Lung (tissue), 10 donors: Measurements from ENCODE around the gene RGPD8. TPM values are rescaled to one million over a fixed set of nuclear protein-coding genes. Genes with fewer than 3 reads are reported as not detected.
"Not testable (repeated sequence)": the region's sequence is repeated elsewhere in the genome, so short reads cannot be mapped to it uniquely, and the experiment has no call there.

ENCODE experiments used
- ATAC-seq: fragments of 200-7000 bp; cut with Tn5 transposase; one replicate; pipeline ENCODE4 v1.9.1; 2020; ENCODE audit warnings: moderate number of reproducible peaks; ENCODE audit not compliant: insufficient read depth, low FRiP score
- DNase-seq, 3 donors: peaks; one replicate each; pipeline ENCODE4 v3.0.0-alpha.2; 2013 to 2017
- H3K27ac ChIP-seq, 2 donors: one replicate each; pipeline ENCODE4 v1.5.1; 2013; ENCODE audit warnings: mild to moderate bottlenecking in 2 of 2, moderate library complexity in 2 of 2, control low read depth in 1 of 2, inconsistent platforms in 1 of 2, low read depth in 1 of 2, low read length in 1 of 2
- H3K27me3 ChIP-seq, 3 donors: one replicate each; pipeline ENCODE4 v1.5.1; 2013; ENCODE audit warnings: low read length in 2 of 3; ENCODE audit not compliant: control insufficient read depth in 3 of 3, insufficient read depth in 3 of 3
- H3K36me3 ChIP-seq, 4 donors: one replicate each; pipeline ENCODE4 v1.5.1; 2013; ENCODE audit warnings: low read length in 4 of 4, mild to moderate bottlenecking in 1 of 4, moderate library complexity in 1 of 4; ENCODE audit not compliant: control insufficient read depth in 4 of 4, insufficient read depth in 4 of 4
- H3K4me1 ChIP-seq, 5 donors: one replicate each; pipeline ENCODE4 v1.5.1; 2013; ENCODE audit warnings: low read length in 5 of 5, mild to moderate bottlenecking in 2 of 5, moderate library complexity in 1 of 5; ENCODE audit not compliant: control insufficient read depth in 5 of 5, insufficient read depth in 5 of 5
- H3K4me3 ChIP-seq: one replicate; pipeline ENCODE4 v1.5.1; 2013; ENCODE audit warnings: mild to moderate bottlenecking, control low read depth, moderate library complexity
- H3K9ac ChIP-seq, 2 donors: one replicate each; pipeline ENCODE4 v1.5.1; 2013; ENCODE audit warnings: low read length in 2 of 2, control low read depth in 1 of 2; ENCODE audit not compliant: insufficient read depth in 1 of 2
- H3K9me3 ChIP-seq, 4 donors: one replicate each; pipeline ENCODE4 v1.5.1; 2013; ENCODE audit warnings: low read length in 3 of 4, mild to moderate bottlenecking in 1 of 4, moderate library complexity in 1 of 4; ENCODE audit not compliant: control insufficient read depth in 4 of 4, insufficient read depth in 3 of 4
- WGBS, 2 donors: extraction: QIAGEN DNeasy Blood & Tissue Kit; methylation state at CpG; one replicate each; pipeline ENCODE4 v1.1.7; 2013; 5-methylcytosine and 5-hydroxymethylcytosine counted together
- polyA plus RNA-seq, 2 donors: library from polyadenylated mRNA; stranded (reverse); fragments of 200-250 nt; gene quantifications; one replicate each; pipeline ENCODE4 v1.2.1, GENCODE V29; 2013
- total RNA-seq, 2 donors: library from RNA; depleted of rRNA in 1 of 2; stranded (reverse); fragments of >200 nt in 1 of 2; gene quantifications; one replicate each; pipeline ENCODE4 v1.2.1, GENCODE V29; 2014 to 2021
- donor health status: Bipolar disorder and iron deficiency.
- donor health status: healthy.
- donor health status: DM: yes; HTN: yes; CAD: no.

RGPD8 gene
- total and polyA plus RNA-seq, 4 donors: 0.81 to 51.1 (median 6.1) TPM

GRCh38 chr2:112431587-112432295 lies 1.7 kb downstream of the RGPD8 start:
- not testable (repeated sequence) for H3K36me3 ChIP-seq, DNase-seq, H3K9me3 ChIP-seq, ATAC-seq, H3K27me3 ChIP-seq, H3K4me3 ChIP-seq, H3K4me1 ChIP-seq, H3K9ac ChIP-seq, H3K27ac ChIP-seq
- WGBS, 2 donors: 93 to 95% methylated on average over 21 of the region's 21 CpGs

DNA sequence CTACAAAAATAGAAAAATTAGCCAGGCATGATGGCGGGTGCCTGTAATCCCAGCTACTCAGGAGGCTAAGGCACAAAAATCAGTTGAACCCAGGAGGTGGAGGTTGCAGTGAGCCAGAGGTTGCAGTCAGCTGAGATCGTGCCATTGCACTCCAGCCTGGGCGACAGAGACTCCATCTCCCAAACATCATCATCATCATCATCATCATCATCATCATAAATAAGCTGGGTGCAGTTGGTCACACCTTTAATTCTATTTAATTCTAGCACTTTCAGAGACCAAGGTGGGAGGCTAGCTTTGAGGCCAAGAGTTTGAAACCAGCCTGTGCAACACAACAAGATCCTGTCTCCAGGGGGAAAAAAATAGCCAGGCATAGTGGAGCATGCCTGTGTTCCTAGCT lies 8.9 kb downstream of the RGPD8 start:
- H3K27me3 ChIP-seq, H3K4me1 ChIP-seq, H3K4me3 ChIP-seq, DNase-seq, H3K27ac ChIP-seq, H3K36me3 ChIP-seq, ATAC-seq, H3K9ac ChIP-seq, H3K9me3 ChIP-seq: not testable (repeated sequence)
- 80 to 100% methylated on average over 1 to 2 of the region's 3 CpGs for WGBS, 2 donors

DNA sequence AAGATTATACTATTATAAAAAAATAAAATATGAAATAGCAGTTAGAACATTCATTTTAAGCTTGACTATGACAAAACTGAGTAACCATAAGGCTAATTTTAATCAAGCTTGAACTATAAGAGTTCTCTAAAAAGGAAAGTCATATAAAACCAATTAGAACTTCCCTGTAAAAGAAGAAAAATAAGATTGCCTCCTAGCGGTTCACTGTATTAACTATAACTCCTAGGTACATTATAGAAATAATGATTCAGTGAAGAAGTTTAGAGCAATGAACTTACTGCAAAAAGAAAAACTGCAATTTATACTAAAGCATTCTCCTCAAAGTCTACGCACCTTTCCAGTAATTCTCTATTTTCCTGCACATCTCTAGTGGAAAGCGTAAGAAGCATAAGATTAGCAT lies 16.6 kb downstream of the RGPD8 start:
- not testable (repeated sequence) for H3K27me3 ChIP-seq, H3K9ac ChIP-seq, H3K36me3 ChIP-seq, DNase-seq, H3K4me1 ChIP-seq, ATAC-seq, H3K27ac ChIP-seq, H3K9me3 ChIP-seq, H3K4me3 ChIP-seq
- 88 to 89% methylated on average over 3 of the region's 3 CpGs for WGBS, 2 donors

DNA sequence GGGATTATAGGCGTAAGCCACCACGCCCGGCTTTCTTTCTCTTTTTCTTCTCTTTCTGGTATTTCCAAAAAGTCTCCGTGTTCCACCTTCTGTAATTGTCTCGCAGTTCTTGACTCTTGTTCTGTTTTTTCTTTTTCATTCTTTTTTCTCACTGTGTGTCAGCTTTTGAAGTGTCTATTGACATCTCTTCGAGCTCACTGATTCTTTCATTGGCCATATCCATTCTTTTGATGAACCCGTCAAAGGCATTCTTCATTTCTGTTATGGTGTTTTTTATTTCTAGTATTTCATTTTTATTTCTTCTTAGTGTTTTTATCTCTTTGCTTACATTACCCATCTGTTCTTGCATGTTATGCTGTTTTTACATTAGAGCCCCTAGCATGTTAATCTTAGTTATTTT lies 73.4 kb downstream of the RGPD8 start:
- not testable (repeated sequence) for H3K27me3 ChIP-seq, H3K36me3 ChIP-seq, H3K9me3 ChIP-seq, H3K4me3 ChIP-seq, DNase-seq, H3K4me1 ChIP-seq, H3K9ac ChIP-seq, H3K27ac ChIP-seq, ATAC-seq
- 98% methylated on average over 7 of the region's 7 CpGs for WGBS, 2 donors

DNA sequence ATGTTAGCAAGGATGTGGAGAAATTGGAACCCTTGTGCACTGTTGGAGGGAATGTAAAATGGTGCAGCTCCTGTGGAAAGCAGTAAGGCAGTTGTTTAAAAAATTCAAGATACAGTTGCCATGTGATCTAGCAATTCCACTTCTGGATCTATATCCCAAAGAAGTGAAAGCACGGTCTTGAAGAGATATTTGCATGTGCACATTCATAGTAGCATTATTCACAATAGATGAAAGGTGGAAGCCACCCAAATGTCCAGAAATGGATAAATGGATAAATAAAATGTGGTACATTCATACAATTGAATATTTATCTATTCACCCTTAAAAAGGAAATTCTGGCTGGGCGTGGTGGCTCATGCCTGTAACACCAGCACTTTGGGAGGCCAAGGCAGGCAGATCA lies 79.1 kb downstream of the RGPD8 start:
- H3K27me3 ChIP-seq, H3K9me3 ChIP-seq, H3K36me3 ChIP-seq, H3K4me3 ChIP-seq, DNase-seq, H3K9ac ChIP-seq, H3K27ac ChIP-seq, ATAC-seq, H3K4me1 ChIP-seq: not testable (repeated sequence)
- WGBS, 2 donors: 92 to 94% methylated on average over 2 of the region's 2 CpGs

GRCh38 chr2:112352809-112353603 lies 80.4 kb downstream of the RGPD8 start:
- WGBS, 2 donors: 93 to 97% methylated on average over 15 of the region's 25 CpGs
- not testable (repeated sequence) for H3K36me3 ChIP-seq, H3K27ac ChIP-seq, H3K9ac ChIP-seq, ATAC-seq, H3K4me3 ChIP-seq, DNase-seq, H3K4me1 ChIP-seq, H3K9me3 ChIP-seq, H3K27me3 ChIP-seq

DNA sequence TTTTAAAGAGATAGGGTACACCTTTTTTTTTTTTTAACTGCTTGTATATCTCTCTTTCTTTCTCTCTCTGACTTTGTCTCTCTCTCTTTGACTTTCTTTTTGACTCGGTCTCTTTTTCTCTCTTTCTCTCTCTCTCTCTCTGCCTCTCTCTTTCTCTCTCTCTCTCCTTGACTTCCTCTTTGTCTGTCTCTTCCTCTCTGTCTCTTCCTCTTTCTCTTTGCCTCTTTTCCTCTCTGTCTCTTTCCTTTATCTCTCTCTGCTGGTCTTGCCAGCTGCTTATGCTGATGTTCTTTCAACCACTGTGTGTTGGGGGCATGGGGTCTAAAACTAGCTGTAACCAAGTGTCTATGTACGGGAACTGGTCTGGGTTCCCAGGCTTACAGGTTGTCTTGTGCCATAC lies 81.2 kb downstream of the RGPD8 start:
- WGBS, 2 donors: 59 to 83% methylated on average over 2 of the region's 2 CpGs
- H3K4me1 ChIP-seq: not testable (repeated sequence)

More for the DNA sequence above, 81.2 kb downstream of the RGPD8 start:
- ATAC-seq, H3K9ac ChIP-seq, H3K4me3 ChIP-seq, H3K36me3 ChIP-seq, DNase-seq, H3K27me3 ChIP-seq, H3K27ac ChIP-seq, H3K9me3 ChIP-seq: not testable (repeated sequence)
